Measurements from ENCODE around the gene LIFR.

GRCh38 chr5:38543074-38543473, 13.4 kb downstream of the LIFR start:
- TF ChIP-seq CTCF (conservative IDR thresholded peaks at IDR 0.05; ENCODE audit: low read depth, low read length): no peak
- no peak for TF ChIP-seq EZH2 (IDR thresholded peaks at IDR 0.05; ENCODE audit: low read length, unreplicated experiment)
- no peak for TF ChIP-seq EZH2phosphoT487 (IDR thresholded peaks at IDR 0.05; ENCODE audit: borderline replicate concordance, low read length)

All from PC-3 (cell line).